ENCODE results near the gene PPP1R37. TPM values are rescaled to one million over a fixed set of nuclear protein-coding genes. Genes with fewer than 3 reads are reported as not detected.

PPP1R37 gene
- total RNA-seq, 4 donors from 2014 or later, result 6.7 to 43.8 (median 24.4) TPM

- no peak for TF ChIP-seq POLR2A (IDR thresholded peaks at IDR 0.05)
- TF ChIP-seq CTCF (IDR thresholded peaks at IDR 0.05), result no peak
- H3K4me3 ChIP-seq, result no peak overlapping the region
- no peak overlapping the region for H3K27ac ChIP-seq
- DNase-seq, result no peak
- intact Hi-C loops (cut with DNase I; ENCODE audit: low total_unique reads), result no loop called here
- H3K27me3 ChIP-seq, result no peaks in the 10 kb centered on the region
- H3K36me3 ChIP-seq, result no peaks in the 10 kb centered on the region
- no peaks in the 10 kb centered on the region for H3K4me1 ChIP-seq
- no peaks in the 10 kb centered on the region for H3K9me3 ChIP-seq
These were observed 25.9 kb upstream of the PPP1R37 start for GRCh38 chr19:45066921-45067661.

- intact Hi-C loops (cut with DNase I; ENCODE audit: low total_unique reads), result no loop called here
- Histone ChIP-seq H3K9me3 (no peaks in the 10 kb centered on the region), H3K36me3 (no peaks in the 10 kb centered on the region), H3K4me1 (no peaks in the 10 kb centered on the region), H3K4me3 (no peak overlapping the region), H3K27ac (no peak overlapping the region), H3K27me3 (no peaks in the 10 kb centered on the region)
- TF ChIP-seq POLR2A (IDR thresholded peaks at IDR 0.05), result no peak
- no peak for TF ChIP-seq CTCF (IDR thresholded peaks at IDR 0.05)
- no peak for DNase-seq
These were observed 24.9 kb upstream of the PPP1R37 start for GRCh38 chr19:45068041-45068440.

- no peaks in the 10 kb centered on the region for H3K36me3 ChIP-seq
- no peak for DNase-seq
- intact Hi-C loops (cut with DNase I; ENCODE audit: low total_unique reads), result no loop called here
These were observed 23.9 kb upstream of the PPP1R37 start for GRCh38 chr19:45069056-45069455.

GRCh38 chr19:45070214-45070613, 22.8 kb upstream of the PPP1R37 start:
- no peak for DNase-seq
- TF ChIP-seq CTCF (IDR thresholded peaks at IDR 0.05), result no peak
- no peak for TF ChIP-seq POLR2A (IDR thresholded peaks at IDR 0.05)
- H3K27ac ChIP-seq, result no peak overlapping the region
- H3K4me1 ChIP-seq, result no peaks in the 10 kb centered on the region
- no peaks in the 10 kb centered on the region for H3K36me3 ChIP-seq
- no peaks in the 10 kb centered on the region for H3K9me3 ChIP-seq
- intact Hi-C loops (cut with DNase I; ENCODE audit: low total_unique reads), result no loop called here
- H3K27me3 ChIP-seq, result no peaks in the 10 kb centered on the region
- H3K4me3 ChIP-seq, result no peak overlapping the region

More at GRCh38 chr19:45069056-45069455, 23.9 kb upstream of the PPP1R37 start:
- no peaks in the 10 kb centered on the region for H3K27me3 ChIP-seq
- no peak overlapping the region for H3K27ac ChIP-seq
- no peak overlapping the region for H3K4me3 ChIP-seq
- H3K9me3 ChIP-seq, result no peaks in the 10 kb centered on the region
- no peaks in the 10 kb centered on the region for H3K4me1 ChIP-seq
- TF ChIP-seq CTCF (IDR thresholded peaks at IDR 0.05), result no peak
- TF ChIP-seq POLR2A (IDR thresholded peaks at IDR 0.05), result no peak

GRCh38 chr19:45070861-45071544, 22.0 kb upstream of the PPP1R37 start:
- no peaks in the 10 kb centered on the region for H3K9me3 ChIP-seq
- intact Hi-C loops (cut with DNase I; ENCODE audit: low total_unique reads), result no loop called here
- H3K4me1 ChIP-seq, result peaks cover 0 to 2% of the 10 kb centered on the region in 2 donors
- TF ChIP-seq CTCF (IDR thresholded peaks at IDR 0.05) (no peak), POLR2A (IDR thresholded peaks at IDR 0.05) (no peak)
- H3K4me3 ChIP-seq, result no peak overlapping the region
- H3K27ac ChIP-seq, result no peak overlapping the region
- no peaks in the 10 kb centered on the region for H3K36me3 ChIP-seq
- no peaks in the 10 kb centered on the region for H3K27me3 ChIP-seq
- DNase-seq, result no peak

Data from uterus (tissue), 4 donors.